GM12878 (cell line): Measurements from ENCODE around the gene SOD2. TPM values are rescaled to one million over a fixed set of nuclear protein-coding genes. Genes with fewer than 3 reads are reported as not detected.

ENCODE experiments used
- ATF7 ChIP-seq: fragments of 450-650 bp; IDR thresholded peaks from 2 replicates; pipeline ENCODE4 v1.6.1; 2016; ENCODE audit warnings: low read depth, mild to moderate bottlenecking
- CBX5 ChIP-seq: sonication (generic); IDR thresholded peaks from 2 replicates; pipeline ENCODE4 v1.6.1; 2016; ENCODE audit warnings: low read depth, moderate library complexity, mild to moderate bottlenecking, inconsistent platforms
- DPF2 ChIP-seq: fragments of 450-650 bp; IDR thresholded peaks from 2 replicates; pipeline ENCODE4 v1.6.1; 2017; ENCODE audit warnings: mild to moderate bottlenecking
- EGR1 ChIP-seq, 2 experiments: IDR thresholded peaks; 1 replicate in 1 of 2; 2 replicates in 1 of 2; pipeline ENCODE4 v1.6.1; 2011 to 2012; ENCODE audit warnings: low read depth in 2 of 2, low read length in 2 of 2, borderline replicate concordance in 1 of 2, mild to moderate bottlenecking in 1 of 2, moderate library complexity in 1 of 2
- GABPA ChIP-seq: IDR thresholded peaks from 2 replicates; pipeline ENCODE4 v1.6.1; 2014; ENCODE audit warnings: antibody characterized with exemption, low read depth, mild to moderate bottlenecking, inconsistent platforms
- HCFC1 ChIP-seq: fragments of 150-350 bp; IDR thresholded peaks from 2 replicates; pipeline ENCODE4 v1.6.1; 2014; ENCODE audit warnings: low read length
- IKZF1 ChIP-seq: fragments of 450-650 bp; conservative IDR thresholded peaks from 2 replicates; pipeline ENCODE4 v1.6.1; 2017; ENCODE audit warnings: antibody characterized with exemption, mild to moderate bottlenecking
- MEF2B ChIP-seq: fragments of 450-650 bp; IDR thresholded peaks from 2 replicates; pipeline ENCODE4 v1.6.1; 2018; ENCODE audit warnings: mild to moderate bottlenecking, moderate library complexity; ENCODE audit not compliant: partially characterized antibody, poor library complexity, severe bottlenecking
- NFIC ChIP-seq: IDR thresholded peaks from 2 replicates; pipeline ENCODE4 v1.6.1; 2012; ENCODE audit warnings: low read depth, mild to moderate bottlenecking, inconsistent platforms, low read length, moderate library complexity
- NFXL1 ChIP-seq: fragments of 450-650 bp; IDR thresholded peaks from 2 replicates; pipeline ENCODE4 v1.6.1; 2017; ENCODE audit warnings: antibody characterized with exemption, mild to moderate bottlenecking, borderline replicate concordance
- NR2C2 ChIP-seq: IDR thresholded peaks from 2 replicates; pipeline ENCODE4 v1.6.1; 2011; ENCODE audit warnings: borderline replicate concordance, low read depth; ENCODE audit not compliant: control insufficient read depth, insufficient read length
- PAX5 ChIP-seq: IDR thresholded peaks from 2 replicates; pipeline ENCODE4 v1.6.1; 2011; ENCODE audit warnings: low read depth, low read length, borderline replicate concordance
- PKNOX1 ChIP-seq: fragments of 450-650 bp; IDR thresholded peaks from 2 replicates; pipeline ENCODE4 v1.6.1; 2016; ENCODE audit warnings: mild to moderate bottlenecking
- RAD21 ChIP-seq: IDR thresholded peaks from 2 replicates; pipeline ENCODE4 v1.6.1; 2011; ENCODE audit warnings: mild to moderate bottlenecking, low read depth, low read length, moderate library complexity; ENCODE audit not compliant: insufficient read depth
- SMAD5 ChIP-seq: IDR thresholded peaks from 2 replicates; pipeline ENCODE4 v1.6.1; 2016; ENCODE audit warnings: antibody characterized with exemption, low read depth
- SRF ChIP-seq, 2 experiments: IDR thresholded peaks; 2 replicates each; pipeline ENCODE4 v1.6.1; 2011; ENCODE audit warnings: low read depth in 2 of 2, low read length in 2 of 2, mild to moderate bottlenecking in 1 of 2, moderate library complexity in 1 of 2
- WRNIP1 ChIP-seq: IDR thresholded peaks from 2 replicates; pipeline ENCODE4 v1.6.1; 2011; ENCODE audit warnings: low read depth, low read length, improper control_type of control experiment, borderline replicate concordance
- polyA plus RNA-seq, 11 experiments: library from polyadenylated mRNA; depleted of rRNA in 4 of 11; unstranded in 6 of 11; stranded (reverse) in 5 of 11; fragments of >200 nt; fragmentation: Nextera tagmentation in 4 of 11; fragmentation: Illumina TruSeq in 1 of 11; extraction: Ambion mirVana in 4 of 11; extraction: Trizol in 1 of 11; gene quantifications; 1 replicate in 1 of 11; 2 replicates in 10 of 11; pipeline versions ENCODE4 v1.2.1 to v1.2.3, GENCODE V29; 2011 to 2016; ENCODE audit warnings: inconsistent platforms in 2 of 11, missing spikeins in 2 of 11, low read depth in 1 of 11
- total RNA-seq, 4 experiments: library from RNA; depleted of rRNA in 3 of 4; stranded (reverse); fragments of >200 nt in 3 of 4; fragmentation: Illumina TruSeq in 1 of 4; extraction: Trizol in 1 of 4; gene quantifications; 2 replicates each; pipeline versions ENCODE4 v1.2.1 to v1.2.3, GENCODE V29; 2013 to 2021
- TF ChIP-seq, protein P1 (sequence below): fragments of 450-650 bp; IDR thresholded peaks from 2 replicates; pipeline ENCODE4 v1.6.1; 2018; ENCODE audit warnings: borderline replicate concordance, mild to moderate bottlenecking; ENCODE audit not compliant: partially characterized antibody
- TF ChIP-seq, protein P2 (sequence below): IDR thresholded peaks from 2 replicates; pipeline ENCODE4 v1.6.1; 2012; ENCODE audit warnings: mild to moderate bottlenecking, low read depth, low read length

Gene SOD2
- total and polyA plus RNA-seq, 10 of the 15 experiments (the other 5 are each of a cell fraction or from before 2014, with no cell fraction given) = 12.1 to 55.8 (median 39.1) TPM

- TF ChIP-seq RAD21 (peak; percentile 83), MEF2B (peak; percentile 12), ATF7 (no peak), NFXL1 (no peak), HCFC1 (no peak), NR2C2 (no peak), DPF2 (no peak), GABPA (no peak), PKNOX1 (no peak), PAX5 (no peak), IKZF1 (peak; percentile 27; the same call in 1 of the 2 replicates), SMAD5 (no peak), CBX5 (no peak), SRF (IDR thresholded peaks at IDR 0.05; ENCODE audit: low read depth in 2 of 2, low read length in 2 of 2) (no peak), EGR1 (IDR thresholded peaks at IDR 0.05; ENCODE audit: borderline replicate concordance in 1 of 2, low read depth in 2 of 2, low read length in 2 of 2) (no peak), WRNIP1 (no peak), NFIC (no peak)
- TF ChIP-seq, protein P1, sequence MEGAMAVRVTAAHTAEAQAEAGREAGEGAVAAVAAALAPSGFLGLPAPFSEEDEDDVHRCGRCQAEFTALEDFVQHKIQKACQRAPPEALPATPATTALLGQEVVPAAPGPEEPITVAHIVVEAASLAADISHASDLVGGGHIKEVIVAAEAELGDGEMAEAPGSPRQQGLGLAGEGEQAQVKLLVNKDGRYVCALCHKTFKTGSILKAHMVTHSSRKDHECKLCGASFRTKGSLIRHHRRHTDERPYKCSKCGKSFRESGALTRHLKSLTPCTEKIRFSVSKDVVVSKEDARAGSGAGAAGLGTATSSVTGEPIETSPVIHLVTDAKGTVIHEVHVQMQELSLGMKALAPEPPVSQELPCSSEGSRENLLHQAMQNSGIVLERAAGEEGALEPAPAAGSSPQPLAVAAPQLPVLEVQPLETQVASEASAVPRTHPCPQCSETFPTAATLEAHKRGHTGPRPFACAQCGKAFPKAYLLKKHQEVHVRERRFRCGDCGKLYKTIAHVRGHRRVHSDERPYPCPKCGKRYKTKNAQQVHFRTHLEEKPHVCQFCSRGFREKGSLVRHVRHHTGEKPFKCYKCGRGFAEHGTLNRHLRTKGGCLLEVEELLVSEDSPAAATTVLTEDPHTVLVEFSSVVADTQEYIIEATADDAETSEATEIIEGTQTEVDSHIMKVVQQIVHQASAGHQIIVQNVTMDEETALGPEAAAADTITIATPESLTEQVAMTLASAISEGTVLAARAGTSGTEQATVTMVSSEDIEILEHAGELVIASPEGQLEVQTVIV = no peak
- TF ChIP-seq, protein P2, sequence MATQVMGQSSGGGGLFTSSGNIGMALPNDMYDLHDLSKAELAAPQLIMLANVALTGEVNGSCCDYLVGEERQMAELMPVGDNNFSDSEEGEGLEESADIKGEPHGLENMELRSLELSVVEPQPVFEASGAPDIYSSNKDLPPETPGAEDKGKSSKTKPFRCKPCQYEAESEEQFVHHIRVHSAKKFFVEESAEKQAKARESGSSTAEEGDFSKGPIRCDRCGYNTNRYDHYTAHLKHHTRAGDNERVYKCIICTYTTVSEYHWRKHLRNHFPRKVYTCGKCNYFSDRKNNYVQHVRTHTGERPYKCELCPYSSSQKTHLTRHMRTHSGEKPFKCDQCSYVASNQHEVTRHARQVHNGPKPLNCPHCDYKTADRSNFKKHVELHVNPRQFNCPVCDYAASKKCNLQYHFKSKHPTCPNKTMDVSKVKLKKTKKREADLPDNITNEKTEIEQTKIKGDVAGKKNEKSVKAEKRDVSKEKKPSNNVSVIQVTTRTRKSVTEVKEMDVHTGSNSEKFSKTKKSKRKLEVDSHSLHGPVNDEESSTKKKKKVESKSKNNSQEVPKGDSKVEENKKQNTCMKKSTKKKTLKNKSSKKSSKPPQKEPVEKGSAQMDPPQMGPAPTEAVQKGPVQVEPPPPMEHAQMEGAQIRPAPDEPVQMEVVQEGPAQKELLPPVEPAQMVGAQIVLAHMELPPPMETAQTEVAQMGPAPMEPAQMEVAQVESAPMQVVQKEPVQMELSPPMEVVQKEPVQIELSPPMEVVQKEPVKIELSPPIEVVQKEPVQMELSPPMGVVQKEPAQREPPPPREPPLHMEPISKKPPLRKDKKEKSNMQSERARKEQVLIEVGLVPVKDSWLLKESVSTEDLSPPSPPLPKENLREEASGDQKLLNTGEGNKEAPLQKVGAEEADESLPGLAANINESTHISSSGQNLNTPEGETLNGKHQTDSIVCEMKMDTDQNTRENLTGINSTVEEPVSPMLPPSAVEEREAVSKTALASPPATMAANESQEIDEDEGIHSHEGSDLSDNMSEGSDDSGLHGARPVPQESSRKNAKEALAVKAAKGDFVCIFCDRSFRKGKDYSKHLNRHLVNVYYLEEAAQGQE = no peak
Measured at GRCh38 chr6:159691133-159691962, 1.7 kb downstream of the SOD2 start (continued).
